HG02981 (cell line): ENCODE data around the gene FUT7.

Experiments
- ATAC-seq: cut with Tn5 transposase; IDR thresholded peaks from one replicate; pipeline ENCODE4 v1.9.1; 2021; ENCODE audit warnings: mild to moderate bottlenecking, moderate library complexity; ENCODE audit not compliant: unreplicated experiment

FUT7 gene

DNA sequence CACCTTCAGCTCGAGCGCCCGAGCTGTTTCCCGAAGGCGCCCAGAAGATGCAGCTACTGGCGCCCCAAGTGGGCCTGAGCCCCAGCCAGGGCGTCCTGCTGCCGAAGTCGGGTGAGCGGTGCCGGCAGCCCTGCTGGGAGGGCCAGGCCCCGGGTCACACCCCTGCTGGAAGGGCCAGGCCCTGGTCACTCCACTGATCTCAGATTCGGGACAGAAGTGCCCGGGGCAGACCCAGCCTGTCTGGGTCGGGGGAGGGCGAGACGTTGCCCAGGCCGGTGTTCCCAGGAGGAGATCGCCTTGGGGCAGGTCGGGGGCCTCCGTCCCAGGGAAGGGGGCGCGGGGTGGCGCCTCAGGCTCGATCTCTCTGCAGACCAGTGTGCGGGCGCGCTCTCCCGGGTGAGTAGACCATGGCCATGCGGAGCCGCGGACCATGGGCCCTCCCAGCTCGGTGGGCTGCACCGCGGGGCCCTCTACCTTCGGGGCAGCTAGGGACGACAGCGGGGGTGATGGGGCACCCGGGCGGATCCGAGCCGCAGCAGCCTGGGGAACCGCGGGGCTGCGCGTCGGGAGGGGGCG lies 46.8 kb downstream of the FUT7 start:
- ATAC-seq, result no peak

DNA sequence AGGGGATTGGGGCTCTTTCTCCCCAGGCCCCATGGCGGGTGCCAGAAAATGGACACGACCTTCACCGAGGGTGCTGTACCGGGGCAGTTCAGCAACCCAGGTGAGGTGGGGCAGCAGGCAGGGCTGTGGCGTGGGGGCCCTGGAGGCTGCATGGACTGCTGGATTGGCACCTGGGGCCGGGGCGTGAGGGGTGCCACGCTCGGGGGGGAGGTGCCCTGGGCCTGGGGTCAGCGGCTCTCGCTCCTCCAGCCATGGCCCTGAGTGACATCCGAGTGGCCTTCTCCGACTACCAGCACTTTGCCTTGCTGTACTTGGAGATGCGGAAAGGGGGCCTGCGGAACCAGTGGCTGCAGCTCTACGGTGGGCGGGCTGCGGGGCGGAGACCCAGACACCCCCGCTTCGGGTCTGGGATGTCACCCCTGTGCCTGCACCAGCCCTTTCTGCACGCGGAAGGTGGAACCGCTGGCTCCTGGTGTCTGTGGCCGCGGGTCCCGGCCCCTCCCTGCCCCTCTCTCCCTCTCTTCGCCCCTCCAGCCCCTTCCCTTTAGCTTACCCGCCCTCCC lies 47.3 kb downstream of the FUT7 start:
- no peak for ATAC-seq

DNA sequence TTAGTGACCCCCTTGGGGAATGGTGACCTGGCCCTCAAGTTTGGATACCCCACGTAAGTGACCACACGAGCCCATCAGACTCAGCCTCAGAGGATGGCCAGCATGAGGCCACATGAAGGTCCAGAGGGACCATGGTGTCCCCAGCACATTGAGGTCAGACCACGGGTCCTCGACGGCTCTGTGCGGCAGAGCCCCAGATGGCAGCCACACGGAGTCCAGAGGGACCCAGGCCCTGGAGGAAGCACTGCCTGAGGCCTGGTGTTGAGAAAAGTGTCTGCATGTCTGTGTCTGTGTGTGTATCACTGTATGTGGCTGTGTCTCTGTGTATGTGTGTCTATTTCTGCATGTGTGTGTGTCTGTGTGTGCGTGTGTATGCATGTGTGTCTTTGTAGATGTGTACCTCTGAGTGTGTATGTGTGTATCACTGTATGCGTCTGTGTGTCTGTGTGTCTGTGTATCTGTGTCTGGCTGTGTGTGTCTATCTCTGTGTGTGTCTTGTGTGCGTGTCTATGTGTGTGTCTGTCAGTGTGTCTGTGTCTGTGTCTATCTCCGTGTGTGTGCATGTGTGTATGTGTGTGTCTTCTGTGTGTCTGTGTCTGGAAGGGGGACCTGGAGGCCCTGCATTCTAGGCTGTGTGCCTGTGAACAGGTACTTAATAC lies 48.1 kb downstream of the FUT7 start:
- no peak for ATAC-seq

DNA sequence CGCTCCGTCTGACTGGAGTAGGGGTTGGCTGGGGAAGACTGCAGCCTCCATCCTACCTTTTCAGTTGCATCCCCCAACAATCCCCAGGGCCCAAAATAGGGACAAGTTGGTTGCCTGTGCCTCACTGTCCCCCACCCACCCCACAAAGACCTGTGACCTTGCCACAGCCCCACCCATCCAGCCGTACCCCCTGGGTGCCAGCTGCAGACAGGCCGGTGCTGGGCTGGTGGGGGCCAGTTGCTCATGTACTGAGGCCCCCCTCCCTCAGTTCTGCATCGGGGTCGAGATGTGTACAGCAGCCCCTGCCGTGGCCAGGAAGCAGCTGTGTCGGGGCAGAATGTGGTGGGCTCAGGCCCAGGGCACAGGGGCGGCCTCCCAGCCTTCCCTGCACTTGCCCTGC lies 48.7 kb downstream of the FUT7 start:
- no peak for ATAC-seq

DNA sequence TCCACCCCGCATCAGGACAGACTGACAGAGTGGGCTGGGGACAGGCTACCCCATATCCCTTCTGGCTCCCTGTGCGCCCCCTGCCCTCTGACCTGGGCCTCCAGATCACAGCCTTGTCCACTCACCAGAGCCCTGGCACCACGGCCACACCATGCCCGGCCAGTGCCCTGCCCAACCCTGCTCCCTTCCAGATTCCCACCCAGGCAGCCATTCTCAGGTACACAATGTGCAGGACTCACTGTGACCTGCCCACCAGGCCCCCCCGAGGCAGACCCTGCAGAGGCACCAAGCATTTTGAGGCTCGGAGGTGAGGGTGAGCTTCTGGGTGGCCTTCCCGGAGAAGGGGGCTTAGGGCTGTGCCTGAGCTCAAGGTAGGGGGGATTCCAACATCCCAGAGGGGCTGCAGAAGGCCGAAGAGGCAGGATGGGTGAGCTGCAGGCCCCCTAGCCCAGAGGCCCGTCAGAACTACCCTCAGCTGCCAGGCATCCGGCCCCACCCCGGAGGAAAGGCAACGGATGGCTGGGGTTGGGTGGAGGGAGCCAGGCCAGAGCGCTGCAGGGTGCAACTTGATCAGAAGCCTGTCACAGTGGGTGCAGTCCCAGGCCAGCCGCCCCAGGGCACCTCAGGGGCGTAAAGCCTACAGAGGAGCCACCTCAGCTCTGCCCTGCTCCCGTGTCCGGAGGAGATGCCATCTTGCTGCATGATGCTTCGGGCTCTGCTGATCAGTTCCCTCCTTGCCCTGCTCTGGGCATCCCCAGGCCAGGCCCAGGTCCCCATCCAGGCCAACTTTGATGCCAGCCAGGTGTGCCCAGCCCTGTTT lies 49.4 kb downstream of the FUT7 start, which contains the start of gene LCNL1:
LCNL1 (plus strand) TSS at position 762 of the 820 bp plus-strand sequence. CDS start 594 bp downstream, outside the sequence.
- ATAC-seq, result no peak

DNA sequence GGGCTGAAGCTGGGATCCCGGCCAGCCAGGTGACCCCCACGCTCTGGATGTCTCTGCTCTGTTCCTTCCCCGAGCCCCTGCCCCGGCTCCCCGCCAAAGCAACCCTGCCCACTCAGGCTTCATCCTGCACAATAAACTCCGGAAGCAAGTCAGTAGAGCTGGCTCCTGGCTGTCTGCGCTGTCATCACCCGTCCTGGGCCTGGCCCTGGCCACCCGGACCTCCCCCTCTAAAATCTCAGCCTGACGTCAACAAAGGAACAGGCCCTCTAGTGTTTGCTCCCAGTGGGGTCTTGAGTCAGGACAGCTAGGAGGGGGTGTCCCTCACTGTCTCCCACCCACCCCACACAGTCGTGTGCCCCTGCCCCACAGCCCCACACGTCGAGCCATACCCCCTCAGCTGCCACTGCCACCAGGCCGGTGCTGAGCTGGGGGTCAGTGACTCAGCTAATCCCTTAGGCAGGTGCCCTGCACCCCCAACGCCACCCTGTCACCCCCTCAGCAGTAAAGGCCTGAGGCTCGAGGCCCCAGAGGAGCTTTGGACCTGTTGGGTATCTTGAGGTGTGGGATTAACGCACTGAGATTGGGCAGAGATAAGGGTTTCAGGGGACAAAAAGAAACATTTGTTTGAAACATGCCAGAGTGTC lies 50.2 kb downstream of the FUT7 start:
- ATAC-seq, result no peak

DNA sequence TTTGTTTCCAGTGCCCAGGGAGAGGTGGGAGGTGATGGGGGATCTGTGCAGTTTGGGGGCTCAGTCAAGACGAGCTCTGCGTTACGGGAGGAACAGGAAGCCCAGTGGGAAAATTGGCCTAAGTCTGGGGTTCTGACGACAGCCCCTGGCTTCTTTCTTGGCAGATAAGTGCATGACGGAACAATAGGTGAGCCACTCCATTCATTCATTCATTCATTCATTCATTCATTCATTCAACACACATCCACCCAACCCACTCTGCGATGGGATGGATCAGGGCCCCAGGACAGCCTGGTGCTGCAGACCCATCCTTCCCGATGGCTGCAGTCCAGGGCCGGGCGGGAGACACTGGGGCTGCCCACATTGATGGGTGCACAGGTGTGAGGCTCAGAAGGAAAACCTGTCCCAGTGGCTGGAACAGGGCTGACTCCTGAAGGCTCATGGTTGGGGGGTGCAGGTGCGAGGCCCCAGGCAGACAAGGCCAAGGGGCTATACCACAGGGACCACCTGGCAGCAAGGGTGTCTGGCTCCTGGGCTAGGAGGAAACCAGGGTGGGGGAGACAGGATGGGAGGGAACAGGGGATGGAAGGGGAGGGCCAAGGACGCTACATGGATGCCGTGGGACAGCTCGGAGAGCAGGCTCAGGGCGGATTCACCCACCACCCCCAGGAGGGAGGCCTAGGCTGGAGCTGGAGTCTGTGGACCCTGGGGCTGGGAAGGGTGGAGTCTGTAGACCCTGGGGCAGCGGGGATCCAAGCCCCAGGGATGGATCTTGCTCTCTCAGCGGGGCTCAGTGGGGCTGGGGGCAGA lies 51.0 kb downstream of the FUT7 start:
- no peak for ATAC-seq
